ENCODE measurements around the gene BABAM1. TPM values are rescaled to one million over a fixed set of nuclear protein-coding genes. Genes with fewer than 3 reads are reported as not detected.

The BABAM1 gene
- total RNA-seq, 1 experiment from 2014 or later: 93.3 TPM

DNA sequence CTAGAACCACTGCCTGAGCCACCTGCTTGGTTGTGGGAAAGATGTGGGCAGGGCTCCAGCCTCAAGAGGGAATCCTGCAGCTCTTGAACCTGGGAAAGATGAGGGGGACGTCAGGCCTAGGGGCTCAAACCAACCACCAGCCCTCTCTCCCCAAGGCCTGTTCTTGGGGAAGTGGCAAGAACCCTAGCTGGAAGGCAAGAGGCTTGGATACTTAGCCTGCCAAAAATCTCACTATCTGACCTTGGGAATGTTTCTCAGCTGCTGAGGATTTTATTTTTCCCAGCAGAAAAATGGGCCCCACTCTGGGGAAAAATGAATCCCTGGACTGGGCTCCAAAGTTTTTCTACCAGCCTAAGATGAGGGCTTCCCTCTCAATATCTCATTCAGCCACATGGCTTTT is 7.3 kb upstream of the BABAM1 start:
- TF ChIP-seq RAD21 (IDR thresholded peaks at IDR 0.05; ENCODE audit: low read depth) (no peak), EGR1 (IDR thresholded peaks at IDR 0.05; ENCODE audit: low read depth) (no peak)
- Histone ChIP-seq H3K9me2 (ENCODE audit: insufficient read depth) (no peaks in the 10 kb centered on the region), H3K4me1 (ENCODE audit: control insufficient read depth in 1 of 2, insufficient read depth in 2 of 2, low read length in 2 of 2) (peaks cover 0 to 9% of the 10 kb centered on the region in 2 experiments; a peak in 3 of 4 replicates), H3K36me3 (ENCODE audit: control insufficient read depth in 1 of 2, insufficient read depth in 2 of 2, low read length in 2 of 2) (no peaks in the 10 kb centered on the region), H3K79me2 (ENCODE audit: insufficient read depth, low read length) (no peaks in the 10 kb centered on the region), H3K9me3 (ENCODE audit: control insufficient read depth in 1 of 2, insufficient read depth in 1 of 2, low read depth in 1 of 2, low read length in 2 of 2) (no peaks in the 10 kb centered on the region), H3K4me3 (replicated peaks in 1 of 2; ENCODE audit: low read depth in 1 of 2, low read length in 2 of 2) (no peak overlapping the region), H3K27me3 (ENCODE audit: insufficient read depth, low read length) (no peaks in the 10 kb centered on the region), H2AFZ (ENCODE audit: low read depth, low read length, poor library complexity, severe bottlenecking) (no peak overlapping the region), H3K4me2 (ENCODE audit: low read length) (no peak overlapping the region), H3K9ac (ENCODE audit: low read length) (no peak overlapping the region), H4K20me1 (ENCODE audit: insufficient read depth) (no peaks in the 10 kb centered on the region), H3K27ac (ENCODE audit: low read depth, low read length) (no peak overlapping the region)
- RAD21 ChIA-PET (ENCODE audit: low non-redundant PET in 1 of 2, low total read pairs in 2 of 2, uncharacterized antibody in 2 of 2, unreplicated experiment in 2 of 2): no interaction called here
- no TSS peak for BruUV-seq (replicated peaks)
- CTCF ChIA-PET: interaction anchor here (0.8 to 1.9 kb wide), 4 partner anchors 10 to 49 kb away, joined by 3 to 8 read pairs (median 6); partner anchors contain the start of genes DDA1 and MRPL34
- no peak for ATAC-seq
- POLR2A ChIA-PET: interaction anchor here (1.1 to 1.3 kb wide), 2 partner anchors 24 to 49 kb away, joined by 3 to 4 read pairs; partner anchors contain the start of gene DDA1
- intact Hi-C loops (cut with micrococcal nuclease): no loop called here
- no peak for DNase-seq (ENCODE audit: low read depth, low spot score)

DNA sequence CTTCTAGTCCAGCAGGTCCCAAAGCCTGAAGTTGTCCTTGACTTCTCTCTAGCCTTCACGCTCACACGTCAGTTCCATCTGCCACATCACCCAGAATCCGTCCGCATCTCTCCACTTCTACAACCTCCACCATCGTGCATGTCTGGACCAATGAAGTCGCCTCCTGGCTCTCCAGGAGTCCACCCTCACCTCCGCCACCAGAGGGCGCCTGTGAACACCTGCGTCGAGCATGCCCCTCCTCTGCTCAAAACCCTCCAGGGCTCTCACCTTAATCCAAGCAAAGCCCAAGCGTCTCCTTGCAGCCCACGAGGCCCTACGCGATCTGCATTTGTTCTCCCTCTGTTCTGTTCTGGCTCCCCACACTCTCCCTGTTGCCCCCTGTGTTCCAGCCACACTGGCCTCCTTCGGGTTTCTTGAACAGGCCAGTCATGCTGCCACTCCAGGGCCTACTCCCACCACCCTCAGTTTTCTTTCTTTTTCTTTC is 6.4 kb upstream of the BABAM1 start:
- Histone ChIP-seq H3K27me3 (ENCODE audit: insufficient read depth, low read length) (no peaks in the 10 kb centered on the region), H3K9me2 (ENCODE audit: insufficient read depth) (no peaks in the 10 kb centered on the region), H3K27ac (ENCODE audit: low read depth, low read length) (no peak overlapping the region), H3K4me3 (replicated peaks in 1 of 2; ENCODE audit: low read depth in 1 of 2, low read length in 2 of 2) (no peak overlapping the region), H2AFZ (ENCODE audit: low read depth, low read length, poor library complexity, severe bottlenecking) (peak overlapping the region; percentile 95), H3K4me1 (ENCODE audit: control insufficient read depth in 1 of 2, insufficient read depth in 2 of 2, low read length in 2 of 2) (peaks cover 0 to 8% of the 10 kb centered on the region in 2 experiments; a peak in 3 of 4 replicates), H3K36me3 (ENCODE audit: control insufficient read depth in 1 of 2, insufficient read depth in 2 of 2, low read length in 2 of 2) (no peaks in the 10 kb centered on the region), H3K4me2 (ENCODE audit: low read length) (peak overlapping the region; percentile 30), H3K79me2 (ENCODE audit: insufficient read depth, low read length) (no peaks in the 10 kb centered on the region), H3K9me3 (ENCODE audit: control insufficient read depth in 1 of 2, insufficient read depth in 1 of 2, low read depth in 1 of 2, low read length in 2 of 2) (no peaks in the 10 kb centered on the region), H3K9ac (ENCODE audit: low read length) (peak overlapping the region; percentile 34; the same call in 1 of the 2 replicates), H4K20me1 (ENCODE audit: insufficient read depth) (no peaks in the 10 kb centered on the region)
- ChIA-PET POLR2A (interaction anchor here (0.6 to 1.3 kb wide), 3 partner anchors 25 to 48 kb away, joined by 3 to 4 read pairs (median 3); partner anchors contain the start of gene DDA1), RAD21 (ENCODE audit: low non-redundant PET in 1 of 2, low total read pairs in 2 of 2, uncharacterized antibody in 2 of 2, unreplicated experiment in 2 of 2) (interaction anchor here in 1 of 2 experiments (1.1 kb wide), 1 partner anchor 12 kb away, joined by 3 read pairs; no protein-coding TSS in a partner anchor), CTCF (interaction anchor here (0.8 to 1.9 kb wide), 5 partner anchors 11 to 48 kb away, joined by 3 to 8 read pairs (median 7); partner anchors contain the start of genes DDA1 and MRPL34)
- intact Hi-C loops (cut with micrococcal nuclease): no loop called here
- DNase-seq (ENCODE audit: low read depth, low spot score) (peak; percentile 81), ATAC-seq (peak; percentile 100)
- BruUV-seq (replicated peaks): no TSS peak
- TF ChIP-seq, protein P1, sequence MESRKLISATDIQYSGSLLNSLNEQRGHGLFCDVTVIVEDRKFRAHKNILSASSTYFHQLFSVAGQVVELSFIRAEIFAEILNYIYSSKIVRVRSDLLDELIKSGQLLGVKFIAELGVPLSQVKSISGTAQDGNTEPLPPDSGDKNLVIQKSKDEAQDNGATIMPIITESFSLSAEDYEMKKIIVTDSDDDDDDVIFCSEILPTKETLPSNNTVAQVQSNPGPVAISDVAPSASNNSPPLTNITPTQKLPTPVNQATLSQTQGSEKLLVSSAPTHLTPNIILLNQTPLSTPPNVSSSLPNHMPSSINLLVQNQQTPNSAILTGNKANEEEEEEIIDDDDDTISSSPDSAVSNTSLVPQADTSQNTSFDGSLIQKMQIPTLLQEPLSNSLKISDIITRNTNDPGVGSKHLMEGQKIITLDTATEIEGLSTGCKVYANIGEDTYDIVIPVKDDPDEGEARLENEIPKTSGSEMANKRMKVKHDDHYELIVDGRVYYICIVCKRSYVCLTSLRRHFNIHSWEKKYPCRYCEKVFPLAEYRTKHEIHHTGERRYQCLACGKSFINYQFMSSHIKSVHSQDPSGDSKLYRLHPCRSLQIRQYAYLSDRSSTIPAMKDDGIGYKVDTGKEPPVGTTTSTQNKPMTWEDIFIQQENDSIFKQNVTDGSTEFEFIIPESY (IDR thresholded peaks at IDR 0.05; ENCODE audit: extremely low read depth, insufficient replicate concordance, low read length): no peak
- TF ChIP-seq SRF (IDR thresholded peaks at IDR 0.05; ENCODE audit: low read depth) (no peak), ZNF274 (IDR thresholded peaks at IDR 0.05; ENCODE audit: low read depth, low read length) (no peak), CEBPB (IDR thresholded peaks at IDR 0.05; ENCODE audit: low read depth) (no peak), CBX3 (IDR thresholded peaks at IDR 0.05; ENCODE audit: low read depth) (0 out of 2 replicates have a peak, but pooled peaks have one; percentile 45), SIN3A (IDR thresholded peaks at IDR 0.05; ENCODE audit: low read depth) (no peak), POLR2A (IDR thresholded peaks at IDR 0.05; ENCODE audit: borderline replicate concordance, extremely low read depth, insufficient read depth, insufficient read length) (peak; percentile 53), FOSL1 (IDR thresholded peaks at IDR 0.05; ENCODE audit: low read depth) (no peak), TCF7L2 (IDR thresholded peaks at IDR 0.05; ENCODE audit: borderline replicate concordance, extremely low read depth, insufficient read depth, insufficient read length) (no peak), ELF1 (IDR thresholded peaks at IDR 0.05; ENCODE audit: borderline replicate concordance, low read depth) (no peak), RAD21 (IDR thresholded peaks at IDR 0.05; ENCODE audit: low read depth) (peak; percentile 74), EGR1 (IDR thresholded peaks at IDR 0.05; ENCODE audit: low read depth) (no peak)
- TF ChIP-seq, protein P2, sequence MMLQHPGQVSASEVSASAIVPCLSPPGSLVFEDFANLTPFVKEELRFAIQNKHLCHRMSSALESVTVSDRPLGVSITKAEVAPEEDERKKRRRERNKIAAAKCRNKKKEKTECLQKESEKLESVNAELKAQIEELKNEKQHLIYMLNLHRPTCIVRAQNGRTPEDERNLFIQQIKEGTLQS (IDR thresholded peaks at IDR 0.05): no peak
- TF ChIP-seq, protein P3, sequence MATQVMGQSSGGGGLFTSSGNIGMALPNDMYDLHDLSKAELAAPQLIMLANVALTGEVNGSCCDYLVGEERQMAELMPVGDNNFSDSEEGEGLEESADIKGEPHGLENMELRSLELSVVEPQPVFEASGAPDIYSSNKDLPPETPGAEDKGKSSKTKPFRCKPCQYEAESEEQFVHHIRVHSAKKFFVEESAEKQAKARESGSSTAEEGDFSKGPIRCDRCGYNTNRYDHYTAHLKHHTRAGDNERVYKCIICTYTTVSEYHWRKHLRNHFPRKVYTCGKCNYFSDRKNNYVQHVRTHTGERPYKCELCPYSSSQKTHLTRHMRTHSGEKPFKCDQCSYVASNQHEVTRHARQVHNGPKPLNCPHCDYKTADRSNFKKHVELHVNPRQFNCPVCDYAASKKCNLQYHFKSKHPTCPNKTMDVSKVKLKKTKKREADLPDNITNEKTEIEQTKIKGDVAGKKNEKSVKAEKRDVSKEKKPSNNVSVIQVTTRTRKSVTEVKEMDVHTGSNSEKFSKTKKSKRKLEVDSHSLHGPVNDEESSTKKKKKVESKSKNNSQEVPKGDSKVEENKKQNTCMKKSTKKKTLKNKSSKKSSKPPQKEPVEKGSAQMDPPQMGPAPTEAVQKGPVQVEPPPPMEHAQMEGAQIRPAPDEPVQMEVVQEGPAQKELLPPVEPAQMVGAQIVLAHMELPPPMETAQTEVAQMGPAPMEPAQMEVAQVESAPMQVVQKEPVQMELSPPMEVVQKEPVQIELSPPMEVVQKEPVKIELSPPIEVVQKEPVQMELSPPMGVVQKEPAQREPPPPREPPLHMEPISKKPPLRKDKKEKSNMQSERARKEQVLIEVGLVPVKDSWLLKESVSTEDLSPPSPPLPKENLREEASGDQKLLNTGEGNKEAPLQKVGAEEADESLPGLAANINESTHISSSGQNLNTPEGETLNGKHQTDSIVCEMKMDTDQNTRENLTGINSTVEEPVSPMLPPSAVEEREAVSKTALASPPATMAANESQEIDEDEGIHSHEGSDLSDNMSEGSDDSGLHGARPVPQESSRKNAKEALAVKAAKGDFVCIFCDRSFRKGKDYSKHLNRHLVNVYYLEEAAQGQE (IDR thresholded peaks at IDR 0.05; ENCODE audit: low read depth): no peak
